Neuronal stem cell (in vitro differentiated cells): Measurements from ENCODE around the gene NFX1.
"Not testable (repeated sequence)": the region's sequence is repeated elsewhere in the genome, so short reads cannot be mapped to it uniquely, and the experiment has no call there.

Experiments used
- DNase-seq: peaks from one replicate; pipeline ENCODE4 v3.0.0-alpha.2; 2013; ENCODE audit warnings: low spot score
- H2AFZ ChIP-seq: one replicate; pipeline ENCODE4 v1.6.1; 2013; ENCODE audit warnings: mild to moderate bottlenecking, low read length, inconsistent platforms
- H2AK5ac ChIP-seq: 2 replicates; pipeline ENCODE4 v1.6.1; 2013; ENCODE audit warnings: low read depth, mild to moderate bottlenecking, inconsistent platforms, low read length, moderate library complexity, mixed read lengths
- H2BK120ac ChIP-seq: 2 replicates; pipeline ENCODE4 v1.6.1; 2013; ENCODE audit warnings: low read depth, mild to moderate bottlenecking, inconsistent platforms, low read length, moderate library complexity, mixed read lengths
- H2BK12ac ChIP-seq: one replicate; pipeline ENCODE4 v1.6.1; 2013; ENCODE audit warnings: low read length, inconsistent platforms
- H2BK15ac ChIP-seq: 2 replicates; pipeline ENCODE4 v1.6.1; 2013; ENCODE audit warnings: mild to moderate bottlenecking, low read length, inconsistent platforms, mixed read lengths
- H2BK5ac ChIP-seq: one replicate; pipeline ENCODE4 v1.6.1; 2013; ENCODE audit warnings: inconsistent platforms, mild to moderate bottlenecking, low read length, moderate library complexity
- H3K14ac ChIP-seq: one replicate; pipeline ENCODE4 v1.6.1; 2013; ENCODE audit warnings: low read length, inconsistent platforms
- H3K18ac ChIP-seq: 2 replicates; pipeline ENCODE4 v1.6.1; 2013; ENCODE audit warnings: low read length, inconsistent platforms
- H3K23ac ChIP-seq: 2 replicates; pipeline ENCODE4 v1.6.1; 2013; ENCODE audit warnings: low read depth, mild to moderate bottlenecking, mixed read lengths, low read length, inconsistent platforms; ENCODE audit not compliant: poor library complexity
- H3K27ac ChIP-seq: replicated peaks from 3 replicates; pipeline ENCODE4 v1.5.1; 2013; ENCODE audit warnings: low read length, inconsistent platforms
- H3K27me3 ChIP-seq, 3 experiments: 2 replicates each; pipeline ENCODE4 v1.6.1; 2013; ENCODE audit warnings: low read length in 3 of 3, mild to moderate bottlenecking in 2 of 3, inconsistent platforms in 1 of 3, low read depth in 1 of 3, mixed read lengths in 1 of 3, moderate library complexity in 1 of 3; ENCODE audit not compliant: control insufficient read depth in 3 of 3, insufficient read depth in 3 of 3
- H3K36me3 ChIP-seq, 2 donors: replicated peaks in 1 of 2; 2 replicates each; pipeline ENCODE4 v1.6.1; 2013; ENCODE audit warnings: low read length in 2 of 2; ENCODE audit not compliant: control insufficient read depth in 2 of 2, insufficient read depth in 2 of 2
- H3K4ac ChIP-seq: 2 replicates; pipeline ENCODE4 v1.6.1; 2013; ENCODE audit warnings: inconsistent platforms, mild to moderate bottlenecking, low read length, moderate library complexity
- H3K4me1 ChIP-seq, 2 donors: 1 replicate in 1 of 2; 2 replicates in 1 of 2; pipeline ENCODE4 v1.6.1; 2013; ENCODE audit warnings: low read length in 2 of 2, low read depth in 1 of 2; ENCODE audit not compliant: control insufficient read depth in 2 of 2, insufficient read depth in 1 of 2
- H3K4me2 ChIP-seq: one replicate; pipeline ENCODE4 v1.6.1; 2013; ENCODE audit warnings: mild to moderate bottlenecking, low read length, inconsistent platforms; ENCODE audit not compliant: insufficient read depth, poor library complexity, severe bottlenecking
- H3K4me3 ChIP-seq, 2 donors: 2 replicates each; pipeline ENCODE4 v1.5.1; 2013; ENCODE audit warnings: low read length in 2 of 2, mild to moderate bottlenecking in 2 of 2, inconsistent platforms in 1 of 2, moderate library complexity in 1 of 2
- H3K79me1 ChIP-seq: one replicate; pipeline ENCODE4 v1.6.1; 2013; ENCODE audit warnings: low read depth, mild to moderate bottlenecking, inconsistent platforms, low read length, moderate library complexity
- H3K9ac ChIP-seq: one replicate; pipeline ENCODE4 v1.6.1; 2013; ENCODE audit warnings: mild to moderate bottlenecking, low read depth, low read length, inconsistent platforms; ENCODE audit not compliant: poor library complexity
- H3K9me3 ChIP-seq, 2 donors: replicated peaks in 1 of 2; 2 replicates each; pipeline versions ENCODE3 to v1.6.1; 2013; ENCODE audit warnings: low read length in 2 of 2, mild to moderate bottlenecking in 2 of 2, inconsistent platforms in 1 of 2, low read depth in 1 of 2, mixed read lengths in 1 of 2, moderate library complexity in 1 of 2; ENCODE audit not compliant: control insufficient read depth in 2 of 2, insufficient read depth in 1 of 2
- H4K8ac ChIP-seq: one replicate; pipeline ENCODE4 v1.6.1; 2013; ENCODE audit warnings: low read depth, mild to moderate bottlenecking, inconsistent platforms, low read length, moderate library complexity
- H4K91ac ChIP-seq: one replicate; pipeline ENCODE4 v1.6.1; 2013; ENCODE audit warnings: low read length, low read depth, mild to moderate bottlenecking, inconsistent platforms; ENCODE audit not compliant: poor library complexity
- WGBS, 2 donors: extraction: QIAGEN DNeasy Blood & Tissue Kit; methylation state at CpG; one replicate each; pipeline ENCODE4 v1.1.7; 2013; ENCODE audit warnings: missing lambda C conversion rate in 2 of 2, mixed read lengths in 1 of 2; ENCODE audit not compliant: insufficient read length in 2 of 2, insufficient replicate concordance in 1 of 2; ENCODE audit errors: extremely low coverage in 2 of 2; 5-methylcytosine and 5-hydroxymethylcytosine counted together

The NFX1 gene

DNA sequence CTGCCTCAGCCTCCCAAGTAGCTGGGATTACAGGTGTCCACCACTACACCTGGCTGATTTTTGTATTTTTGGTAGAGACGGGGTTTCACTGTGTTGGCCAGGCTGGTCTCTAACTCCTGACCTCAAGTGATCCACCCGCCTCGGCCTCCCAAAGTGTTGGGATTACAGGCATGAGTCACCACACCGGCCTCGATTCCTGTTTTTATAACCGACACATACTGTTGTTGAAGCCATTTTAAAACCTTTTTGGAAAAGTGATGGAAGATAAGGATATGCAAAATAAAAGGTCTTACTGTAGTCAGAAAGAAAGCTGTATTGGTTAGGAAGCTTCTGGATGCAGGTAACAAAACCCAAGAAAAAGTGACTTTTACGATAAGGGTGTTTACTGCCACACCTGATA lies 42.6 kb downstream of the NFX1 start:
- not testable (repeated sequence) for H2AFZ ChIP-seq, H3K4me1 ChIP-seq, H3K9ac ChIP-seq, H3K27me3 ChIP-seq, H2AK5ac ChIP-seq, H3K9me3 ChIP-seq, H3K18ac ChIP-seq, H3K14ac ChIP-seq, H4K91ac ChIP-seq, H3K23ac ChIP-seq, H3K79me1 ChIP-seq, H3K4me2 ChIP-seq, H2BK120ac ChIP-seq, H2BK5ac ChIP-seq, H3K4me3 ChIP-seq, H4K8ac ChIP-seq, H2BK15ac ChIP-seq, H3K27ac ChIP-seq, DNase-seq, H3K4ac ChIP-seq, H2BK12ac ChIP-seq
- WGBS, 2 donors = no CpG with 5 or more reads among the region's 7 CpGs
- peaks cover 13 to 84% of the 10 kb centered on the region in 2 donors for H3K36me3 ChIP-seq

DNA sequence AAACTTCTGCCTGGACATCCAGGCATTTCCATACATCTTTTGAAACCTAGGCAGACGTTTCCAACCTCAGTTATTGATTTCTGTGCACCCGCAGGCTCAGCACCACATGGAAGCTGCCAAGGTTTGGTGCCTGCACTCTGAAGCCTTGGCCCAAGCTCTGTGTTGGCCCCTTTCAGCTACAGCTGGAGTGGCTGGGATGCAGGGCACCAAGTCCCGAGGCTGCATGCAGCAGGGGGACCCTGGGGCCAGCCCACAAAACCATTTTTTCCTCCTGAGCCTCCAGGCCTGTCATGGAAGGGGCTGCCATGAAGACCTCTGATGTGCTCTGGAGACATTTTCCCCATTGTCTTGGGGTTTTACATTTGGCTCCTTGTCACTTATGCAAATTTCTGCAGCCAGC lies 49.9 kb downstream of the NFX1 start:
- H3K27ac ChIP-seq = no peak overlapping the region
- no CpG with 5 or more reads among the region's 3 CpGs for WGBS, 2 donors
- DNase-seq = no peak

DNA sequence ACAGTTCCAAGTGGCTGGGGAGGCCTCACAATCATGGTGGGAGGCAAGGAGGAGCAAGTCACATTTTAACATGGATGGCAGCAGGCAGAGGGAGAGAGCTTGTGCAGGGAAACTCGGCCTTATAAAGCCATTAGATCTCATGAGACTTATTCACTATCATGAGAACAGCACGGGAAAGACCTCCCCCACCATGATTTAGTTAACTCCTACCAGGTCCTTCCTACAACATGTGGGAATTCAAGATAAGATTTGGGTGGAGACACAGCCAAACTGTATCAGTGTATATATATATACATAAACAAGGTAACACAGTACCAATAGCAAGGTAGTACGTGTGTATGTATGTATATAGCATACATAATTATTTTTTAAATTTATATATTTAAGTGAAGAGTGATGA lies 50.9 kb downstream of the NFX1 start:
- Histone ChIP-seq H3K9me3 (peaks cover 12 to 33% of the 10 kb centered on the region in 2 donors), H4K91ac (no peak overlapping the region), H2BK5ac (no peak overlapping the region), H3K27ac (no peak overlapping the region), H3K79me1 (peaks cover 3% of the 10 kb centered on the region), H3K4me1 (no peaks in the 10 kb centered on the region), H2BK15ac (no peak overlapping the region), H2AK5ac (no peak overlapping the region), H3K27me3 (no peaks in the 10 kb centered on the region), H4K8ac (no peak overlapping the region), H3K4ac (no peak overlapping the region), H3K4me2 (no peak overlapping the region), H3K14ac (no peak overlapping the region), H2BK120ac (no peak overlapping the region), H3K36me3 (peaks cover 29 to 90% of the 10 kb centered on the region in 2 donors), H3K9ac (no peak overlapping the region), H2AFZ (no peak overlapping the region), H3K18ac (no peak overlapping the region), H3K4me3 (no peak overlapping the region), H3K23ac (no peak overlapping the region), H2BK12ac (no peak overlapping the region)
- no peak for DNase-seq
- no CpG with 5 or more reads among the region's 3 CpGs for WGBS, 2 donors

More for the DNA sequence above, 49.9 kb downstream of the NFX1 start:
- Histone ChIP-seq H3K36me3 (peaks cover 24 to 88% of the 10 kb centered on the region in 2 donors), H2BK15ac (no peak overlapping the region), H2BK12ac (no peak overlapping the region), H2BK120ac (no peak overlapping the region), H2AK5ac (no peak overlapping the region), H3K9ac (no peak overlapping the region), H3K9me3 (peaks cover 12 to 33% of the 10 kb centered on the region in 2 donors), H3K27me3 (no peaks in the 10 kb centered on the region), H3K79me1 (peaks cover 3% of the 10 kb centered on the region), H3K23ac (no peak overlapping the region), H3K4ac (no peak overlapping the region), H3K4me2 (no peak overlapping the region), H4K91ac (no peak overlapping the region), H4K8ac (no peak overlapping the region), H2AFZ (no peak overlapping the region), H3K4me3 (no peak overlapping the region), H3K18ac (no peak overlapping the region), H3K14ac (no peak overlapping the region), H2BK5ac (no peak overlapping the region), H3K4me1 (no peaks in the 10 kb centered on the region)

DNA sequence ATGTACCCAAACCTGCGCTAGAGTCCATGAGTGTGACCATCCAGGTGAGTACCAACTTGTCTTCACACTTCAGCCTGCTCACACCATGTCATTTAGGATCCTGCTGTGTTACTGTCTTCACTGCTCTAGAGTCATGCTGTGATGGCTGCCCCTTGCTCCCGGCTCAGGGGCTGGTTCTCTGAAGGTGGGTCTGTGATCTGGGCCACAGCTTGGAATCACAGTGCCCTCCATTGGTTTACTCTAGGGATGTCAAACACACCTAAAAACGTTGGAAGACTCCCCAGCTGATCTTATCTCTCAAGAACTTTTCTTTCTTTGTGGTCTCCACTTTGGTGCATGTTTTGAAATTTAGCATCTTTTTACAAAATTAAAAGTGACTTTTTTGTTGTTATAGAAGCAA lies 53.8 kb downstream of the NFX1 start:
- Histone ChIP-seq H3K14ac (no peak overlapping the region), H2BK5ac (no peak overlapping the region), H3K4me1 (no peaks in the 10 kb centered on the region), H2AFZ (no peak overlapping the region), H3K18ac (no peak overlapping the region), H3K4me2 (no peak overlapping the region), H2BK120ac (no peak overlapping the region), H2AK5ac (no peak overlapping the region), H3K4me3 (no peak overlapping the region), H3K27me3 (no peaks in the 10 kb centered on the region), H3K9me3 (peaks cover 6 to 25% of the 10 kb centered on the region in 2 donors), H2BK15ac (no peak overlapping the region), H3K23ac (no peak overlapping the region), H3K36me3 (peaks cover 32 to 95% of the 10 kb centered on the region in 2 donors), H2BK12ac (no peak overlapping the region), H3K79me1 (peaks cover 3% of the 10 kb centered on the region), H4K8ac (no peak overlapping the region), H4K91ac (no peak overlapping the region), H3K9ac (no peak overlapping the region), H3K4ac (no peak overlapping the region), H3K27ac (no peak overlapping the region)
- WGBS, 2 donors = no CpG with 5 or more reads among the region's 3 CpGs
- no peak for DNase-seq
